IMR-90 (cell line): Measurements from ENCODE around the gene INSR.

Experiments used
- CEBPB ChIP-seq: IDR thresholded peaks from 2 replicates; pipeline ENCODE4 v1.6.1; 2012; ENCODE audit warnings: low read depth, low read length, improper control_type of control experiment
- CTCF ChIP-seq: conservative IDR thresholded peaks from 2 replicates; pipeline ENCODE4 v1.5.1; 2012; ENCODE audit warnings: mild to moderate bottlenecking, low read depth, low read length, improper control_type of control experiment
- MAFK ChIP-seq: IDR thresholded peaks from 2 replicates; pipeline ENCODE4 v1.6.1; 2012; ENCODE audit warnings: low read depth, low read length, improper control_type of control experiment
- POLR2A ChIP-seq: IDR thresholded peaks from 2 replicates; pipeline ENCODE4 v1.6.1; 2012; ENCODE audit warnings: mild to moderate bottlenecking, low read depth, low read length

- TF ChIP-seq CTCF (no peak), CEBPB (no peak), MAFK (no peak), POLR2A (no peak)
Observed at GRCh38 chr19:7217861-7218260, 76.4 kb downstream of the INSR start.
